HG03442 (cell line): ENCODE data around the gene MAPRE3.
A peak's percentile ranks its signal among the peaks of the same experiment; 100 is the strongest.
"Not testable (repeated sequence)": the region's sequence is repeated elsewhere in the genome, so short reads cannot be mapped to it uniquely, and the experiment has no call there.

Source experiments
- ATAC-seq: cut with Tn5 transposase; IDR thresholded peaks from one replicate; pipeline ENCODE4 v1.9.1; 2021; ENCODE audit warnings: mild to moderate bottlenecking, moderate library complexity; ENCODE audit not compliant: unreplicated experiment

MAPRE3 gene

DNA sequence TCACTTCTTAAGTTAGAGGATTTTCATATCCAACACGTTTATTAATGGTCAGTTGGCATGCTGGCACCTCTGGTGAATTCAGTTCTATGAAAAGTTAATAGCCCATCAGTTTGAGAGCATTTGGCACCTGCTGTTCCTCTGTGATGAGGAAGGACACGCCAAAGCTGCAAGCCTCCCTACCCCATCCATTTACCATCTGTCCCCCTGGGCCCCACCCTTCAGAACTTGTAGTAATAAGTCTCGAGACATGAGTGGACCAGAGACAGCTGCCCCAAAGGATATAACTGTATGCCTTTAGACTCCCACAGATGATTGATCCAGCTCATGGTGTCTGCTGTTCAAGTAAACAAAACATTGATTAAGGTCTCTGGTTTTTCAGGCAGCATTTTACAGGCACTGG lies 94.7 kb downstream of the MAPRE3 start:
- no peak for ATAC-seq

DNA sequence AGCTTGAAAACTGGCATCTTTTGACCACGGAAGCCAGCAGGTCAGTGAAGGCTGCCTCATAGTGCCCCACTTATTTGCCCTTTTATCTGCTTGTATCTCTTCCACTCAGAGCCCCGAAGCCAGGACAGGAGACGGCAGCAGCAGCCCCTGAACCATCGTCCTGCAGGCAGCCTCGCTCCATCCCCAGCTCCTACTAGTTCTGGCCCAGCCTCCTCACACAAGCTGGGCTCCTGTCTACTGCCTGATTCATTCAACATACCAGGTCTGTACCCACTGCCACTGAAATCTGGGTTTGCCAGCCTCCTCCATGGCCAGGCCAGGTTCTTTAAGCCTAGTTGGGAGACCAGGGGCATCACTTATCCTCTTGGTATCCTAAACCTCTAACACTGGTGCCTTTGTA lies 96.9 kb downstream of the MAPRE3 start:
- no peak for ATAC-seq

DNA sequence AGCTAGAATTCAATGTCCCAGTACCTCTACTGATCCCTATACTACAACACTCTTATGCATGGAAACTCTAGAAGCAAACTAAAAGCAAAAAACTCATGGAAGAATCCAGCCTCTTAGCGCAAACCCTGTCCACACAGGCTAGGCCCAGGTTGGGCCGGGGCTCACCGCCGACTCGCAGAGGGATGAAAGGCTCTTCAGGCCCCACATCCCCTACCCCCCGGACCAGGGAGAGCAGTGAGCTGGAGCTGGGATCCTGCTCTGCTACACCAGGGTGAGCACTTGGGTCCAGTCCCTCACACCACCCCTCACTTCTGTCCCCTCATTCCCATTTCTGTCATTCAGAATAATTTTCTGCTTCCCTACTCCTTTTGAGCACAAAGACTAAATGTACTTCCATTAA lies 99.0 kb downstream of the MAPRE3 start:
- ATAC-seq = no peak

GRCh38 chr2:27069961-27070618 lies 99.7 kb downstream of the MAPRE3 start:
- ATAC-seq = no peak

GRCh38 chr2:27070653-27071276 lies 100.3 kb downstream of the MAPRE3 start:
- no peak for ATAC-seq

GRCh38 chr2:27071277-27071989 lies 101.0 kb downstream of the MAPRE3 start, which contains the start of gene OST4:
Gene OST4 (minus strand): TSS chr2:27071654.
- ATAC-seq = peak; percentile 83

- no peak for ATAC-seq
Observed at GRCh38 chr2:27071990-27072830, 101.8 kb downstream of the MAPRE3 start.

DNA sequence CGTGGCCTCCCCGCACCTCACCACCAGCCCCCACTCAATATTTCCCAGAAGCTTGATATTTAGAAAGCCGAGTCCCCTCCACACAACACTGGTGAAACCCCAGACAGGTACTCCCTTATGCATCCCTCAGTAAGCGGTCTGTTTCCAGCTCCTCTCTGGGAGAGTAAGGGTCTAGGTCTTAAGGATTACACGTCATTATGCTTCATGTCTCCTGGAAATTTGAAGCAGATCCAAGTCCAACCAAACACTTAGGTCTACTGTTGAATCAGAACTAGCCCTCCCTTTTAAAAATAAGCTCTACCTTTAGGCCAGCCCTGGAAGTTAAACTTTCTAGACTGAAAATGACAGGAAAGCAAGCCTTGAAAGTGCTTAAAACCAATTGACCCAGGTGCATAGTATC lies 102.5 kb downstream of the MAPRE3 start:
- no peak for ATAC-seq

- no peak for ATAC-seq
Observed at GRCh38 chr2:27073782-27074181, 103.3 kb downstream of the MAPRE3 start.

DNA sequence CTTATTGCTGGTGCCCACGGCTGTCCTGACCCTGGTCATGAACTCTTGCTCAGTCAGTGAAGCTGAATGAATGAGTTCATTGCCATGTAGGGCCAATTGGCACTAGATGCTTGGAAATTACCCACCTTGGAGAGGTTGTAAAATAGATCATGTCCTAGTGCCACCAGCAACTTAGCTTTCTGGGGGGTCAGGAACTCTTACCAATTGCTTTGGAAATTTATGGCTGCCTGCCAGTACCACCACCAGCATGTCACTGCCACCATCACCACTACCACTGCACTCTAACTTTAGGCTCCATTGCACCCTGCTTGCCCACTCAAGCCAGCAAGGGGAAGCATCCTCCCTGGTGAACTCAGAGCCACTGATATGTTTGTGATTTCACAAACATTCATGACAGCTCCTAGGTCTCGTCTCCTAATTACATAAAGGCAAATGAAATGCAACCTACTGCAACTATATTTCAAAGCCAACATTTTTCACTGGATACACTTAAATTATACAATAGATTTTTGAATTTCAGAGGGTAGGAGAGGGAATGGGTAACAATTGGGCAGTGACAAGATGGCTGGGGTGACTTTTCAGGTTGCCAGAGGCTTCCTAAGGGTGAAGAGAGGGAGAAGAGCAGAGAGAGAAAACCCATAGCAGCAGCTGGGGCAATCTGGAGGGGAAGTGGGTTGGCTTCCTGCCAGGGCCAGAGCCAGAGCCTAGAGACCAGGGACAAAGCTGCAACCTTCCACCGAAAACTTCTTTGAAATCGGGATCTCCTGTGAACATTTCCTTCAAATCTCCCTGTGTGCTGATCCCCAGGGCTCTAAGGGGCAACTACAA lies 104.5 kb downstream of the MAPRE3 start:
- no peak for ATAC-seq

GRCh38 chr2:27075566-27075871 lies 105.1 kb downstream of the MAPRE3 start:
- not testable (repeated sequence) for ATAC-seq

GRCh38 chr2:27076323-27076722 lies 105.9 kb downstream of the MAPRE3 start:
- ATAC-seq = no peak
